ENCODE measurements around the gene SMIM38. TPM values are rescaled to one million over a fixed set of nuclear protein-coding genes. Genes with fewer than 3 reads are reported as not detected.

SMIM38 gene
- polyA plus RNA-seq, 1 of the 3 experiments (the other 2 are of a cell fraction), result 0.13 TPM

DNA sequence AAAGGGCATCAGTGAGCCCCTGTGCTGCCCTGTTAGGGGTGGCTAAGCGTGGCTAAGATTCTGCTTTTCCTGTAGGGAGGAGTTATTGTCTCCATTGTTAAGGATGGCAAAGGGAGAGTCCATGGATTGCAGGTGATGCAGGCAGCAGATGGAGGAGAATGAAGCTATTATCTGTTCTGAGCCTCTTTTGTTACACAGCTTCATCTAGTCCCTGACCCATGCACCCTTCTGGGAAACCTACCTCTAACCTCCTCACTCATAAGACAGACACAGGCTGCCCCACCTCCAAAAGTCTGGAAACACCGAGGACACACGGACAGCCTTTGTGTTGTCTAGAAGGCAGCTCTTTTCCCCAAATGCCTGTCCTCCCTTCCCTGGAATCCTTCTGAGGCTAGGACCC lies 13.7 kb downstream of the SMIM38 start:
- no peak overlapping the region for H3K4me3 ChIP-seq (ENCODE audit: low read depth in 2 of 2, low read length in 1 of 2)
- H3K9ac ChIP-seq, result no peak overlapping the region
- no peaks in the 10 kb centered on the region for H3F3A ChIP-seq (replicated peaks; ENCODE audit: insufficient read depth)
- 86% methylated on average over 3 of the region's 3 CpGs for WGBS (ENCODE audit: low lambda C conversion rate)
- no peaks in the 10 kb centered on the region for H3K36me3 ChIP-seq (replicated peaks in 1 of 2; ENCODE audit: control insufficient read depth in 1 of 2, insufficient read depth in 2 of 2, low read length in 1 of 2)
- H3K27ac ChIP-seq (ENCODE audit: low read depth in 2 of 2, low read length in 1 of 2), result no peak overlapping the region
- peaks cover 8 to 13% of the 10 kb centered on the region in 2 experiments; a peak in 3 of 4 replicates for H3K4me1 ChIP-seq (ENCODE audit: control insufficient read depth in 1 of 2, insufficient read depth in 2 of 2, low read depth in 1 of 2, low read length in 1 of 2)
- no peak for DNase-seq
- no peaks in the 10 kb centered on the region for H4K20me1 ChIP-seq (ENCODE audit: insufficient read depth)
- TF ChIP-seq GATA2 (CRISPR knock-in tag; IDR thresholded peaks at IDR 0.05), result no peak
- no peak for TF ChIP-seq RXRA (IDR thresholded peaks at IDR 0.05; ENCODE audit: borderline replicate concordance, low read depth)
- TF ChIP-seq GABPA (IDR thresholded peaks at IDR 0.05; ENCODE audit: low read depth), result no peak
- TF ChIP-seq SMC3 (IDR thresholded peaks at IDR 0.05; ENCODE audit: low read depth, low read length), result no peak
- no peak for TF ChIP-seq RAD21 (IDR thresholded peaks at IDR 0.05; ENCODE audit: low read length)
- TF ChIP-seq, protein P1, sequence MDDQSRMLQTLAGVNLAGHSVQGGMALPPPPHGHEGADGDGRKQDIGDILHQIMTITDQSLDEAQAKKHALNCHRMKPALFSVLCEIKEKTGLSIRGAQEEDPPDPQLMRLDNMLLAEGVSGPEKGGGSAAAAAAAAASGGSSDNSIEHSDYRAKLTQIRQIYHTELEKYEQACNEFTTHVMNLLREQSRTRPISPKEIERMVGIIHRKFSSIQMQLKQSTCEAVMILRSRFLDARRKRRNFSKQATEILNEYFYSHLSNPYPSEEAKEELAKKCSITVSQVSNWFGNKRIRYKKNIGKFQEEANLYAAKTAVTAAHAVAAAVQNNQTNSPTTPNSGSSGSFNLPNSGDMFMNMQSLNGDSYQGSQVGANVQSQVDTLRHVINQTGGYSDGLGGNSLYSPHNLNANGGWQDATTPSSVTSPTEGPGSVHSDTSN (IDR thresholded peaks at IDR 0.05), result no peak
- TF ChIP-seq, protein P2, sequence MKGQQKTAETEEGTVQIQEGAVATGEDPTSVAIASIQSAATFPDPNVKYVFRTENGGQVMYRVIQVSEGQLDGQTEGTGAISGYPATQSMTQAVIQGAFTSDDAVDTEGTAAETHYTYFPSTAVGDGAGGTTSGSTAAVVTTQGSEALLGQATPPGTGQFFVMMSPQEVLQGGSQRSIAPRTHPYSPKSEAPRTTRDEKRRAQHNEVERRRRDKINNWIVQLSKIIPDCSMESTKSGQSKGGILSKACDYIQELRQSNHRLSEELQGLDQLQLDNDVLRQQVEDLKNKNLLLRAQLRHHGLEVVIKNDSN (IDR thresholded peaks at IDR 0.05; ENCODE audit: borderline replicate concordance, low read depth), result no peak
- TF ChIP-seq TAF1 (IDR thresholded peaks at IDR 0.05; ENCODE audit: borderline replicate concordance, low read depth, low read length), result no peak
- TF ChIP-seq NFIC (IDR thresholded peaks at IDR 0.05; ENCODE audit: borderline replicate concordance), result no peak
- no peak for TF ChIP-seq JUND (IDR thresholded peaks at IDR 0.05)
- no peak for TF ChIP-seq ELF1 (IDR thresholded peaks at IDR 0.05)
- TF ChIP-seq, protein P3, sequence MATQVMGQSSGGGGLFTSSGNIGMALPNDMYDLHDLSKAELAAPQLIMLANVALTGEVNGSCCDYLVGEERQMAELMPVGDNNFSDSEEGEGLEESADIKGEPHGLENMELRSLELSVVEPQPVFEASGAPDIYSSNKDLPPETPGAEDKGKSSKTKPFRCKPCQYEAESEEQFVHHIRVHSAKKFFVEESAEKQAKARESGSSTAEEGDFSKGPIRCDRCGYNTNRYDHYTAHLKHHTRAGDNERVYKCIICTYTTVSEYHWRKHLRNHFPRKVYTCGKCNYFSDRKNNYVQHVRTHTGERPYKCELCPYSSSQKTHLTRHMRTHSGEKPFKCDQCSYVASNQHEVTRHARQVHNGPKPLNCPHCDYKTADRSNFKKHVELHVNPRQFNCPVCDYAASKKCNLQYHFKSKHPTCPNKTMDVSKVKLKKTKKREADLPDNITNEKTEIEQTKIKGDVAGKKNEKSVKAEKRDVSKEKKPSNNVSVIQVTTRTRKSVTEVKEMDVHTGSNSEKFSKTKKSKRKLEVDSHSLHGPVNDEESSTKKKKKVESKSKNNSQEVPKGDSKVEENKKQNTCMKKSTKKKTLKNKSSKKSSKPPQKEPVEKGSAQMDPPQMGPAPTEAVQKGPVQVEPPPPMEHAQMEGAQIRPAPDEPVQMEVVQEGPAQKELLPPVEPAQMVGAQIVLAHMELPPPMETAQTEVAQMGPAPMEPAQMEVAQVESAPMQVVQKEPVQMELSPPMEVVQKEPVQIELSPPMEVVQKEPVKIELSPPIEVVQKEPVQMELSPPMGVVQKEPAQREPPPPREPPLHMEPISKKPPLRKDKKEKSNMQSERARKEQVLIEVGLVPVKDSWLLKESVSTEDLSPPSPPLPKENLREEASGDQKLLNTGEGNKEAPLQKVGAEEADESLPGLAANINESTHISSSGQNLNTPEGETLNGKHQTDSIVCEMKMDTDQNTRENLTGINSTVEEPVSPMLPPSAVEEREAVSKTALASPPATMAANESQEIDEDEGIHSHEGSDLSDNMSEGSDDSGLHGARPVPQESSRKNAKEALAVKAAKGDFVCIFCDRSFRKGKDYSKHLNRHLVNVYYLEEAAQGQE (IDR thresholded peaks at IDR 0.05; ENCODE audit: low read depth, low read length), result no peak
- no peak for TF ChIP-seq CHD2 (IDR thresholded peaks at IDR 0.05; ENCODE audit: low read length, partially characterized antibody)
- no peak for TF ChIP-seq TCF12 (IDR thresholded peaks at IDR 0.05)
- TF ChIP-seq EZH2phosphoT487 (IDR thresholded peaks at IDR 0.05; ENCODE audit: borderline replicate concordance, low read depth), result no peak
- TF ChIP-seq FOSL2 (IDR thresholded peaks at IDR 0.05; ENCODE audit: borderline replicate concordance, low read depth), result no peak
- ChIA-PET CTCF (interaction anchor here (0.6 to 1.1 kb wide), 2 partner anchors 8 to 68 kb away, joined by 3 read pairs; no protein-coding TSS in a partner anchor), POLR2A (no interaction called here)
- no peaks in the 10 kb centered on the region for H3K79me2 ChIP-seq (ENCODE audit: insufficient read depth)
- H3K4me2 ChIP-seq, result no peak overlapping the region
- H3K9me2 ChIP-seq, result no peaks in the 10 kb centered on the region
- H3K27me3 ChIP-seq (ENCODE audit: insufficient read depth), result no peaks in the 10 kb centered on the region
- H3K9me3 ChIP-seq, result no peaks in the 10 kb centered on the region
- H2AFZ ChIP-seq (ENCODE audit: low read depth), result no peak overlapping the region

Data from SK-N-SH (cell line).